Thoracic aorta (tissue), 2 donors: ENCODE data around the gene POLE3. TPM values are rescaled to one million over a fixed set of nuclear protein-coding genes. Genes with fewer than 3 reads are reported as not detected.

Source experiments
- ATAC-seq: fragments of 150-250 bp; one replicate; pipeline ENCODE4 v1.8.0; 2017; ENCODE audit warnings: low read depth; ENCODE audit not compliant: insufficient number of reproducible peaks, low FRiP score
- DNase-seq: peaks from one replicate; pipeline ENCODE4 v3.0.0-alpha.2; 2020; ENCODE audit warnings: low spot score
- H3K27ac ChIP-seq, 2 donors: fragments of 200-600 bp; sonication (generic); 1 replicate in 1 of 2; 2 replicates in 1 of 2; pipeline ENCODE4 v1.5.1; 2016; ENCODE audit warnings: mild to moderate bottlenecking in 2 of 2, moderate library complexity in 2 of 2
- H3K27me3 ChIP-seq: fragments of 200-600 bp; sonication (generic); replicated peaks from 2 replicates; pipeline ENCODE4 v1.6.0; 2016; ENCODE audit warnings: mild to moderate bottlenecking; ENCODE audit not compliant: insufficient read depth
- H3K36me3 ChIP-seq: fragments of 200-600 bp; sonication (generic); one replicate; pipeline ENCODE4 v1.5.1; 2016
- H3K4me1 ChIP-seq, 2 donors: fragments of 200-600 bp; sonication (generic); 1 replicate in 1 of 2; 2 replicates in 1 of 2; pipeline versions ENCODE4 v1.5.1 to v1.6.0; 2016; ENCODE audit warnings: low read depth in 2 of 2, mild to moderate bottlenecking in 1 of 2; ENCODE audit not compliant: control insufficient read depth in 1 of 2
- H3K4me3 ChIP-seq: fragments of 200-600 bp; sonication (generic); 2 replicates; pipeline ENCODE4 v1.5.1; 2016; ENCODE audit warnings: mild to moderate bottlenecking
- H3K9me3 ChIP-seq: fragments of 200-600 bp; sonication (generic); 2 replicates; pipeline ENCODE4 v1.5.1; 2016
- total RNA-seq, 2 donors: library from RNA; depleted of rRNA; stranded (reverse); fragments of >200 nt; gene quantifications; one replicate each; pipeline versions ENCODE4 v1.1.0 to v1.2.3, GENCODE V29; 2016
- TF ChIP-seq, protein P1 (sequence below): fragments of 200-600 bp; sonication (generic); IDR thresholded peaks from one replicate; pipeline ENCODE4 v1.5.1; 2019; ENCODE audit warnings: antibody characterized with exemption

The POLE3 gene
- total RNA-seq, 2 donors from 2014 or later = 24.2 to 32.0 TPM

DNA sequence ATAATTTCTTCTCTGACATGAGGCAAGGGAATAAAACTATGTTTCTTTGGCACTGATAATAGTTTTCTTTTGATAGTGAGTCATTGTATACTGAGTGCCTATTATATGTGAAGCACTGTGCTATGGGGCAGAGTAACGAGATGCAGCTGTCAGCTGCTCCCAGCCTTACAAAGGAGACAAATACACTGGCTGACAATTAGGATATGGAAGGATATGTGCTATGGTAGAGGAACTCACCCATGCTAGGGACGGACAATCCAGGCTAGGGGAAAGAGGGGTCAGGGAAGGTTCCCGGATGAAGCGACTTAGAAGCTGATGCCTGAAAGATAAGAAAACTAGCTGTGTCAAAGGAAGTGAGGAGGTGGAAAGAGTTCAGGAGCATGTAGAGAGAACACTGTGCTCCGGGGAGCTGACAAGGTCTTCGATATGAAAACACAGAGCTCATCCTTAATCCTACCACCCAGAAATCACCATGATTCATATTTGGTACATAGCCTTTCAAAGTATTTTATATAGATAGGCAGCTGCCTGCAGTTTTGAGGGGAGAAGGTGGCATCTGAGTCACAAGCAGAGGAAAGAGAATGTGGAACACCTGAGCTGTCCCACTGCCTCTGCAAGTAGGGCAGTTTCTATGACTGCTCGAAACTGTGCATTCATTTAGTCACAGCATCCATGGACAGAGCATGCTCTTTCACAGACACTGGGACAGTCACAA, 49.0 kb downstream of the POLE3 start:
- Histone ChIP-seq H3K4me1 (no peaks in the 10 kb centered on the region), H3K4me3 (no peak overlapping the region), H3K36me3 (no peaks in the 10 kb centered on the region), H3K27ac (no peak overlapping the region), H3K27me3 (no peaks in the 10 kb centered on the region), H3K9me3 (no peaks in the 10 kb centered on the region)
- no peak for ATAC-seq
- DNase-seq = no peak
- TF ChIP-seq, protein P1, sequence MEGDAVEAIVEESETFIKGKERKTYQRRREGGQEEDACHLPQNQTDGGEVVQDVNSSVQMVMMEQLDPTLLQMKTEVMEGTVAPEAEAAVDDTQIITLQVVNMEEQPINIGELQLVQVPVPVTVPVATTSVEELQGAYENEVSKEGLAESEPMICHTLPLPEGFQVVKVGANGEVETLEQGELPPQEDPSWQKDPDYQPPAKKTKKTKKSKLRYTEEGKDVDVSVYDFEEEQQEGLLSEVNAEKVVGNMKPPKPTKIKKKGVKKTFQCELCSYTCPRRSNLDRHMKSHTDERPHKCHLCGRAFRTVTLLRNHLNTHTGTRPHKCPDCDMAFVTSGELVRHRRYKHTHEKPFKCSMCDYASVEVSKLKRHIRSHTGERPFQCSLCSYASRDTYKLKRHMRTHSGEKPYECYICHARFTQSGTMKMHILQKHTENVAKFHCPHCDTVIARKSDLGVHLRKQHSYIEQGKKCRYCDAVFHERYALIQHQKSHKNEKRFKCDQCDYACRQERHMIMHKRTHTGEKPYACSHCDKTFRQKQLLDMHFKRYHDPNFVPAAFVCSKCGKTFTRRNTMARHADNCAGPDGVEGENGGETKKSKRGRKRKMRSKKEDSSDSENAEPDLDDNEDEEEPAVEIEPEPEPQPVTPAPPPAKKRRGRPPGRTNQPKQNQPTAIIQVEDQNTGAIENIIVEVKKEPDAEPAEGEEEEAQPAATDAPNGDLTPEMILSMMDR = no peak

GRCh38 chr9:113360242-113360842, 50.1 kb downstream of the POLE3 start:
- no peak for DNase-seq
- no peak overlapping the region for H3K4me3 ChIP-seq
- ATAC-seq = no peak

GRCh38 chr9:113359385-113359784, 51.1 kb downstream of the POLE3 start:
- no peaks in the 10 kb centered on the region for H3K9me3 ChIP-seq
- ATAC-seq (no peak), DNase-seq (no peak)
- TF ChIP-seq, protein P1 = no peak
- no peaks in the 10 kb centered on the region for H3K36me3 ChIP-seq
- no peak overlapping the region for H3K4me3 ChIP-seq
- H3K27me3 ChIP-seq = no peaks in the 10 kb centered on the region
- no peak overlapping the region for H3K27ac ChIP-seq
- H3K4me1 ChIP-seq = no peaks in the 10 kb centered on the region

More at GRCh38 chr9:113360242-113360842, 50.1 kb downstream of the POLE3 start:
- Histone ChIP-seq H3K27ac (no peak overlapping the region), H3K36me3 (no peaks in the 10 kb centered on the region), H3K27me3 (no peaks in the 10 kb centered on the region), H3K4me1 (no peaks in the 10 kb centered on the region), H3K9me3 (no peaks in the 10 kb centered on the region)
- TF ChIP-seq, protein P1 = no peak

Other genes with a start within 250 kb of the POLE3 start
- 10 to 100 TPM; 23.3 to 26.4 TPM for gene FKBP15, start 189.4 kb downstream of the POLE3 start, total RNA-seq
- 10 to 100 TPM; 11.0 to 11.5 TPM for gene SLC31A1, start 189.1 kb downstream of the POLE3 start, total RNA-seq
- 10 to 100 TPM; 18.4 to 18.6 TPM for gene CDC26, start 135.1 kb downstream of the POLE3 start, total RNA-seq
- 10 to 100 TPM; 20.6 to 23.6 TPM for gene PRPF4, start 135.0 kb downstream of the POLE3 start, total RNA-seq
- gene RNF183, start 107.3 kb downstream of the POLE3 start, total RNA-seq = not detected
- 1 to 10 TPM; 2.4 to 5.4 TPM for gene WDR31, start 70.4 kb downstream of the POLE3 start, total RNA-seq
- gene BSPRY, start 61.1 kb downstream of the POLE3 start, total RNA-seq = under 1 TPM in 1 of 2 donors, not detected in 1; 0.14 TPM
- 10 to 100 TPM; 17.6 to 30.1 TPM for gene HDHD3, start 33.7 kb downstream of the POLE3 start, total RNA-seq
- 10 to 100 TPM; 23.0 to 26.0 TPM for gene ALAD, start 9.4 kb downstream of the POLE3 start, total RNA-seq
- gene C9orf43, start 72 bp upstream of the POLE3 start, total RNA-seq = under 1 TPM in 1 of 2 donors, not detected in 1; 0.85 TPM
- 100 to 1,000 TPM; 170 to 202 TPM for gene RGS3, start 53.1 kb upstream of the POLE3 start, total RNA-seq